Measurements from ENCODE around the gene PFKFB2. TPM values are rescaled to one million over a fixed set of nuclear protein-coding genes. Genes with fewer than 3 reads are reported as not detected.

PFKFB2 gene
- total and polyA plus RNA-seq, 2 donors (not counting 3 experiments of a cell fraction or from before 2014, with no cell fraction given): 0.70 to 2.0 TPM

DNA sequence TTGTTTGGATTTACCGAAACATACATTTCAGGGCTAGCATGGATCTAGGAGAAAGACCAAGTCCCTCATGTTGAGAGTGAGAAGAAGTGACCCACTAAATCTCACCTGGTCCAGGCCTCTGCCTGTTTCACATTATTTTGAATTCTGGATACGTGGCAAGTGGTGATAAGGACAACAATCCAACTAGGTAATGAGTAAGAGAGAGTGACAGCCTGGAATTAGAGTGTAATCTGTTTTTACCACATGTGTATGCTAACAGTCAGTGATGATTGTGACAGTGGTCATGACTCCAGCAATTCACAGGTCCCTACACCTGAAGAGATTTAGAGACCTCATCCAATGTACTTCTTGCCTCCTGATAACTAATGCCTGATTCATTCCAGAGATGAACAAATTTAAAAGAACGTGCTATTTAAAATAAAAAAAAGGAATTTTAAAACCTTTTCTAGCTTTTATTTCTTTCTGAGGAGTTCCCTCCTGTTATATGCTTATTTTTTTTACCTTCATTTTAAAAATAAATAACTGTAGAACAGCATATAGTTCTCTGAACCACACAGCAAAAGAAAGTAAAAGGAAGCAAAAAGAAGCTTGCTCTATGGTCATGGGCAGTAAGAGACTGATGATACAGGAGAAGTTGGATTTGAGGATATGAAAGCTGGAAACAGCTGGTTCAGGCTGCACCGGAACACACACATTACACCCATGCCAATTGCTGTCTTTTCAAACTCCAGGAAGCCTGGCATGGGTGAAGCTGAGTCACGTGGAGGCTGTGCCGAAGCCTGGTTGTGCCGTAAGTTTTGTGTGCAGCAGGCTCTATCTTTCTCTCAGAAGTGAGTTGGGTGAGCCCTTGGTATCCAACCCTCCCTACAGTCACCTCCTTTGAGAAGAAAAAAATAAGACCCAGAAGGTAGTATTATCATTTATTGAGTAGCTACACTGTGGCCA lies 35.2 kb upstream of the PFKFB2 start:
- ChIA-PET POLR2A (no interaction called here), CTCF (interaction anchor here (0.9 to 1.4 kb wide), 4 partner anchors 12 to 387 kb away, joined by 3 to 4 read pairs (median 3); partner anchors contain the start of gene C1orf116)
- intact Hi-C loops (cut with micrococcal nuclease): no loop called here
- H2AFZ ChIP-seq (ENCODE audit: low read depth, low read length): no peak overlapping the region
- H3K79me2 ChIP-seq (ENCODE audit: control insufficient read depth, insufficient read depth, low read length): no peaks in the 10 kb centered on the region
- H3K4me3 ChIP-seq (replicated peaks in 1 of 3; ENCODE audit: insufficient read depth in 1 of 3, low read depth in 1 of 3, low read length in 3 of 3): no peak overlapping the region
- TF ChIP-seq, protein P1, sequence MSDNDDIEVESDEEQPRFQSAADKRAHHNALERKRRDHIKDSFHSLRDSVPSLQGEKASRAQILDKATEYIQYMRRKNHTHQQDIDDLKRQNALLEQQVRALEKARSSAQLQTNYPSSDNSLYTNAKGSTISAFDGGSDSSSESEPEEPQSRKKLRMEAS (IDR thresholded peaks at IDR 0.05; ENCODE audit: insufficient read depth, insufficient read length): no peak
- TF ChIP-seq JUN (IDR thresholded peaks at IDR 0.05; ENCODE audit: borderline replicate concordance, insufficient read depth, insufficient read length, low read depth) (no peak), POLR2A (IDR thresholded peaks at IDR 0.05; ENCODE audit: low read depth, low read length) (no peak), MYC (IDR thresholded peaks at IDR 0.05; ENCODE audit: low read depth, low read length) (no peak), POLR2AphosphoS5 (IDR thresholded peaks at IDR 0.05; ENCODE audit: insufficient read depth, low read depth, low read length) (no peak), GATA2 (IDR thresholded peaks at IDR 0.05; ENCODE audit: insufficient read depth, insufficient read length, low read depth, low read length) (no peak), EZH2 (IDR thresholded peaks at IDR 0.05; ENCODE audit: borderline replicate concordance, low read depth, low read length, severe bottlenecking) (no peak), FOS (IDR thresholded peaks at IDR 0.05; ENCODE audit: borderline replicate concordance, insufficient read depth, low read length) (no peak)
- TF ChIP-seq, protein P2, sequence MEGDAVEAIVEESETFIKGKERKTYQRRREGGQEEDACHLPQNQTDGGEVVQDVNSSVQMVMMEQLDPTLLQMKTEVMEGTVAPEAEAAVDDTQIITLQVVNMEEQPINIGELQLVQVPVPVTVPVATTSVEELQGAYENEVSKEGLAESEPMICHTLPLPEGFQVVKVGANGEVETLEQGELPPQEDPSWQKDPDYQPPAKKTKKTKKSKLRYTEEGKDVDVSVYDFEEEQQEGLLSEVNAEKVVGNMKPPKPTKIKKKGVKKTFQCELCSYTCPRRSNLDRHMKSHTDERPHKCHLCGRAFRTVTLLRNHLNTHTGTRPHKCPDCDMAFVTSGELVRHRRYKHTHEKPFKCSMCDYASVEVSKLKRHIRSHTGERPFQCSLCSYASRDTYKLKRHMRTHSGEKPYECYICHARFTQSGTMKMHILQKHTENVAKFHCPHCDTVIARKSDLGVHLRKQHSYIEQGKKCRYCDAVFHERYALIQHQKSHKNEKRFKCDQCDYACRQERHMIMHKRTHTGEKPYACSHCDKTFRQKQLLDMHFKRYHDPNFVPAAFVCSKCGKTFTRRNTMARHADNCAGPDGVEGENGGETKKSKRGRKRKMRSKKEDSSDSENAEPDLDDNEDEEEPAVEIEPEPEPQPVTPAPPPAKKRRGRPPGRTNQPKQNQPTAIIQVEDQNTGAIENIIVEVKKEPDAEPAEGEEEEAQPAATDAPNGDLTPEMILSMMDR (IDR thresholded peaks at IDR 0.05; ENCODE audit: extremely low read depth in 1 of 2, insufficient read depth in 1 of 2, low read depth in 1 of 2, low read length in 2 of 2): no peak
- no peak overlapping the region for H3K27ac ChIP-seq (ENCODE audit: insufficient read depth, low read depth, low read length)
- H3K9me1 ChIP-seq (replicated peaks; ENCODE audit: control insufficient read depth, extremely low read depth, insufficient read depth, low read length): no peaks in the 10 kb centered on the region
- BruUV-seq (replicated peaks): no TSS peak
- H3K36me3 ChIP-seq (ENCODE audit: control insufficient read depth in 2 of 2, extremely low read depth in 1 of 2, insufficient read depth in 2 of 2, low read length in 2 of 2): no peaks in the 10 kb centered on the region
- no peak overlapping the region for H3K9ac ChIP-seq (replicated peaks; ENCODE audit: extremely low read depth, insufficient read depth, low read length)
- H3K4me1 ChIP-seq (ENCODE audit: control insufficient read depth, extremely low read depth, insufficient read depth, low read length): no peaks in the 10 kb centered on the region
- FAIRE-seq: no peak
- H3K9me3 ChIP-seq (replicated peaks; ENCODE audit: control insufficient read depth, insufficient read depth, low read length): no peaks in the 10 kb centered on the region
- no peaks in the 10 kb centered on the region for H4K20me1 ChIP-seq (replicated peaks; ENCODE audit: control insufficient read depth, extremely low read depth, insufficient read depth, low read length)
- H3K4me2 ChIP-seq (ENCODE audit: insufficient read depth, low read length): no peak overlapping the region
- no peak for DNase-seq (ENCODE audit: low read depth, low spot score)
- dilution Hi-C loops (cut with MboI; ENCODE audit: extremely low pct_ligation_motif_present, low sequenced_read_pairs): no loop called here
- peaks cover 3 to 5% of the 10 kb centered on the region in 2 experiments for H3K27me3 ChIP-seq (ENCODE audit: control insufficient read depth in 2 of 2, insufficient read depth in 2 of 2, low read length in 2 of 2)
